ENCODE results near the gene NR1D2.

NR1D2 gene

DNA sequence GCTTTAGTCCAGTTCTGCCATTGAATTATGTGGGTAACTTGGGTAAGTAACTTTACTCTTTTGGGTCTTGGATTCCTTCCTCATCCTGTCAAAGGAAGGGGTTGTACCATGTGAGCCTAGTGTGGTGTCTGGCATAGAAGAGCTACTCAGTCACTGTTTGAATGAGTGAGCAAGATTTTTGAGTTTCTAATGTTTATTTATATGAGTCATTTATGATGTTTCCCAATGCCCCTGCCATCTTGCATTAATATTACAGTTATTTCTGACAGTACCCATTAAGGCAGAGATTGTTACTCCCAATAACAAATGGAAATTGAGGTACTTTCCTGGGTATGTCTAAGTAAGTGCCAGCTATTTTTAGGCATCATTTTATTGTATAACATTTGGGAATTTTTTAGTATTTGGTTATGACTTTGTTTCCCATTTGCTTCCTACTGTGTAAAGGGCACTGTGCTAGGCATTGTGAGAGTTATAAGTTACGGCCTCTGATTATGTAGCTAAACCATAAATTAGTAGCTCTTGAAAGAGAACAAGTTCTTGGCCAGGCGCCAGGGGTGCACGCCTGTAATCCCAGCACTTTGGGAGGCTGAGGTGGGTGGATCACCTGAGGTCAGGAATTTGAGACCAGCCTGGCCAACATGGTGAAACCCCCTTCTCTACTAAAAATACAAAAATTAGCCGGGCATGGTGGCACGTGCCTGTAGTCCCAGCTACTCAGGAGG is 23.5 kb downstream of the NR1D2 start:
- no peak for DNase-seq (ENCODE audit: low spot score in 2 of 2)
- Mint-ChIP-seq H3K36me3 (peaks cover 61% of the 10 kb centered on the region), H3K4me3 (no peak overlapping the region), H3K9me3 (no peaks in the 10 kb centered on the region), H3K4me1 (peaks cover 14% of the 10 kb centered on the region), H3K27ac (peak overlapping the region; percentile 13)
- ATAC-seq, result no peak

DNA sequence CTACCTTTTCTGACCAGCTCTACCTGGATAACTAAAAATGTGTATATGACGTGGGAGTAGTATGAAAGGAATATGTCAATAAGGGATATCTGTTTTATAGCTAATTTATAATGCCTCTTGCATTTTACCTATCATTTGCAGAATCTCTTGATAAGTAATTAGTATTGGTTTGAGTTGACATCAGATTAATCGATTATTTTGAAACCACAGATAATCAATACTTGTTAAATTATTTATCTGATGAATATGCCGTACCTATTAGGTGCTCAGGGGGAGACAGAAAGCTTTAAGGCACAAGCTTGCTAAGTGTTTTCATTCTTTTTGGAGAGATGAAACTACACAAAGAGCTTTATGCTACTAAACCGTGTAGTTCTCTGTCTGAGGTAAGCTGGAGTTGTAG is 24.3 kb downstream of the NR1D2 start:
- ATAC-seq (no peak), DNase-seq (ENCODE audit: low spot score in 2 of 2) (no peak)
- Mint-ChIP-seq H3K36me3 (peaks cover 53% of the 10 kb centered on the region), H3K4me1 (peaks cover 14% of the 10 kb centered on the region), H3K4me3 (no peak overlapping the region), H3K27ac (peak overlapping the region; percentile 1), H3K9me3 (no peaks in the 10 kb centered on the region)

DNA sequence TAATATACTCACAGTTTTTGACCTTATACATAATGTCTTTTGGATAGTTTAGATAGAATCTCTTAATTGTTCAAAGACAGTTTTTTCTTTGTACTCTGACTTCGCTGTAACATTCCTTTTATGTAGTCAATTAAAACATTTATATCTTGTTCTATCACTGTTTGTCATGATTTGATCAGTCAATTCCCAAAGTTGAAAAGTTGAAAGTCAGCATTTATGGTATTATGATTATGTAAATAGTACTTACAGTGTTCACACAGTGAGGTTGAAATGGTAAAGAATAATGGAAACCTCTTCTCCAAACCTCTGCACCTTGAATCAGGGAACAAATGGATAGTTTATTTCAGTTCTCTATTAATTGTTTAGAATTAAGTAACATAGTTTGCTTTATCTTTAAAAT is 26.6 kb downstream of the NR1D2 start:
- H3K4me3 Mint-ChIP-seq, result no peak overlapping the region
- H3K4me1 Mint-ChIP-seq, result peaks cover 8% of the 10 kb centered on the region
- H3K27ac Mint-ChIP-seq, result peak overlapping the region; percentile 6
- peaks cover 39% of the 10 kb centered on the region for H3K36me3 Mint-ChIP-seq
- DNase-seq (ENCODE audit: low spot score in 2 of 2), result no peak
- no peaks in the 10 kb centered on the region for H3K9me3 Mint-ChIP-seq
- ATAC-seq, result no peak

DNA sequence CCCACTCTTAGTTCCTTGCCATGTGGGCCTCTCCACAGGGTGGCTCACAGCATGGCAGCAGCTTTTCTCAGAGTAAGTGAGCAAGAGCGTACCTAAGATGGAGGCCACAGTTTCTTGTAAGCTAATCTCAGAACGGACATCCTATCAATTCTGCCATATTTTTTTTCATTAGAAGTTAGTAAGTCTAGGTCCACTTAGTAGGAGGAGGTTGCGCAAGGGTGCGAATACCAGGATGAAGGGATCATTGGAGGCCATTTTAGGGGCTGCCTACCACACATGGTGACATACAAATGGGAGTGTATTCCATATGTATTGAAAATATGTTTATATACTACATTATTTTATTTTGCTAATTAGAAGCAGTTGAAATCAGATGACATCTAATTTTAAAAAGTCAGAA is 31.5 kb downstream of the NR1D2 start:
- H3K36me3 Mint-ChIP-seq, result peaks cover 28% of the 10 kb centered on the region
- no peak overlapping the region for H3K27ac Mint-ChIP-seq
- no peaks in the 10 kb centered on the region for H3K9me3 Mint-ChIP-seq
- ATAC-seq (no peak), DNase-seq (ENCODE audit: low spot score in 2 of 2) (no peak)
- H3K4me3 Mint-ChIP-seq, result no peak overlapping the region
- no peaks in the 10 kb centered on the region for H3K4me1 Mint-ChIP-seq

DNA sequence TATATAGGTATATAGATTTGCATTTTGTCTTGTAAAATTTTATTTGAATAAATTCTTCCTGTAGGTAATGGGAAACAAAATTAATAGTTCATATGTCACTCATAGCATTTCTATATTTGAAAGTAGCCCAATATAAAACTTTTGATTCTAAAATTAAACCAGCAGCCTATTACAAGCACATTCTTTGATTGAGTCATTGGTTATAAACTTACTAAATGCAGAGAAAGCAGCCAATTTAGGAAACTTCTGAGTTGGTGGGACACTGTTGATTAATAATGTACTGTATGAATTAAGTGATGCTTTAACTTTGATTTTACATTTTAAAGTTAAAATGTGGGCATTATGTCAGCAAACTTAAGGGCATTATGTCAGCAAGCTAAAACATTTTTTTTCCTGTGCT is 34.5 kb downstream of the NR1D2 start:
- no peaks in the 10 kb centered on the region for H3K9me3 Mint-ChIP-seq
- peaks cover 19% of the 10 kb centered on the region for H3K36me3 Mint-ChIP-seq
- DNase-seq (ENCODE audit: low spot score in 2 of 2) (no peak), ATAC-seq (no peak)
- no peak overlapping the region for H3K4me3 Mint-ChIP-seq
- no peaks in the 10 kb centered on the region for H3K4me1 Mint-ChIP-seq
- H3K27ac Mint-ChIP-seq, result no peak overlapping the region

DNA sequence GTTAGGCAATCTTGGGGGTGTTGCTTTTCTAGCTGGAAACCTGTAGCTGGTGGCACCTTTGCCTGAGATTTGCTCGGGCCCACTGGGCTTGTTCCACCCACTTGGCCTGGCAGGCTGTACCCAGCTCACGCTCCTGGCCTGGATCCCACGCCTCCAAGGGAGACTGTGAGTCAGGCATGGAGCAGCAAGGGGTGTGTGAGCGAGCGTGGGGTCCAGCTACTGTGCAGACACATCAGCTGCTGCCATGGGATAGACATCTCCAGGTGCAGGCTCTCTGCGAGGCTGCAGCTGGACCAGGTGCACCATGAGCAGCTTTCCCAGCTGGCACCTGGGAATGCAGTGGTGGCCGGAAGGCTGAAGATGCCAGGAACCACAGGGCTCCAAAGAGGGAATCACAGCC is 36.0 kb downstream of the NR1D2 start:
- no peak for DNase-seq (ENCODE audit: low spot score in 2 of 2)
- H3K4me1 Mint-ChIP-seq, result no peaks in the 10 kb centered on the region
- ATAC-seq, result no peak
- H3K36me3 Mint-ChIP-seq, result peaks cover 11% of the 10 kb centered on the region
- H3K27ac Mint-ChIP-seq, result peak overlapping the region; percentile 50
- no peaks in the 10 kb centered on the region for H3K9me3 Mint-ChIP-seq
- H3K4me3 Mint-ChIP-seq, result no peak overlapping the region

DNA sequence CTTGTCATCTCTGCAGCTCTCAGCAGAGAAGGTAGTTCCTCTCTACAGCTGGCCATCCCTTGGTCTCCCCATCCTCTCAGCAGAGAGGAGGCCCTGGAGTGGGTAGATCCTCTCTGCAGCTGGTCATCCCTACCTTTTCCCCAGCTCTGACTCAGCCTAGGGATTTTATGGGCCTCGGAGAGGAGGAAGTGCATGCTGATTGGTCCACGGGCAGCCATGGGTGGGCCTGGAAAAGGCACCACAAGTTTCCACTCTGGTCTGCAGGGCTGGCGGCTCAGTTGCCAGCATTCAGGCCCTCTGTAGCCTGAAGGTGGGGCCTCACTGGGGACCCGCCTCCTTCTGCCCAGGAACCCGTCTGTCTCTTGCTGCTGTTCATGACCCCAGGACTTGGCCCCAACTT is 36.9 kb downstream of the NR1D2 start:
- ATAC-seq, result peak; percentile 28
- DNase-seq (ENCODE audit: low spot score in 2 of 2), result no peak
- Mint-ChIP-seq H3K36me3 (peaks cover 11% of the 10 kb centered on the region), H3K4me1 (no peaks in the 10 kb centered on the region), H3K27ac (peak overlapping the region; percentile 50), H3K4me3 (no peak overlapping the region), H3K9me3 (no peaks in the 10 kb centered on the region)

DNA sequence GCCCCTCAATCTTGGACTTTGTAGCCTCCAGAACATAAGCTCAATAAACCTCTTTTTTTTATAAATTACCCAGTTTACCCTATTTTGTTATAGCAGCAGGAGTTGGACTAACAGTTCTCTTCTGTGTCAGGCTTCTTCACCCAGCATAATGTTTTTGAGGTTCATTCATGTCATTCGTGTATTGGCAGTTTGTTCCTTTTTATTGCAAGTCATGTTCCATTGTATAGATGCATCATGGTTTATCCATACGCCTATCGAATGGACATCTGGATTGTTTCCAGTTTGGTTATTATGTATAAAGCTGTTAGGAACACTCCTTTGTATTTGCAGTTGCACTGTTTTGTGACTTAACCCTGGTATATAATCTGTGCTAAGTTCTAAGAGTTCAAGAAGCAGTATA is 39.8 kb downstream of the NR1D2 start:
- H3K9me3 Mint-ChIP-seq, result no peaks in the 10 kb centered on the region

DNA sequence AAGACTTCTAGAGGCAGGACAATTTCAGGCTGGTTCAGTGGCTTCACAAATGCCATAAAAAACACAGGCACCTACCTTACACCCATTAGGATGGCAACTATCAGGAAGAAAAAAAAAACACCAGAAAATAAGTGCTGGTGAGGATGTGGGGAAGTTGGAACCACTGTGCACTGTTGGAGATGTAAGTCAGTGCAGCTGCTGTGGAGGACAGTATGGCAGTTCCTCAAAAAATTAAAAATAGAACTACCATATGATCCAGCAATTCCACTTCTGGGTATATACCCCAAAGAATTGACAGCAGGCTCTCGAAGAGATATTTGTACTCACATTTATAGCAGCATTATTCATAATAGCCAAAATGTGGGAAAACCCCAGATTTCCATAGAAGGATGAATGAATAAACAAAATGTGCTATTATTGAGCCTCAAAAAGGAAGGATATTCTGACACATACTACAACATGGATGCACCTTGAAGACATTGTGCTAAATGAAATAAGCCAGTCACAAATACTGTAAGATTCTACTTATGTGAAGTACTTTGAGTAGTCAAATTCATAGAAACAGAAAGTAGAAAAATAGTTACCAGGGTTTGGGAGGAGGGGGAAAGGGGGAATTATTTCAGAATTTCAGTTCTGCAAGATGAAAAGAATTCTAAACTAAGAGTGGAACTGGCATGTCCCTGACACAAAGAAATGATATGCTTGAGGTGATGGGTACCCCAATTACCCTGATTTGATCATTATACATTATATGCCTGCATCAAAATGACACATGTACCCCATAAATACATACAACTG is 40.9 kb downstream of the NR1D2 start:
- H3K36me3 Mint-ChIP-seq, result no peaks in the 10 kb centered on the region
- no peaks in the 10 kb centered on the region for H3K9me3 Mint-ChIP-seq
- no peak overlapping the region for H3K4me3 Mint-ChIP-seq
- DNase-seq (ENCODE audit: low spot score in 2 of 2) (no peak), ATAC-seq (no peak)
- no peak overlapping the region for H3K27ac Mint-ChIP-seq
- H3K4me1 Mint-ChIP-seq, result no peaks in the 10 kb centered on the region

More for the DNA sequence above, 39.8 kb downstream of the NR1D2 start:
- Mint-ChIP-seq H3K4me1 (no peaks in the 10 kb centered on the region), H3K27ac (no peak overlapping the region), H3K4me3 (no peak overlapping the region), H3K36me3 (no peaks in the 10 kb centered on the region)
- DNase-seq (ENCODE audit: low spot score in 2 of 2) (no peak), ATAC-seq (no peak)

DNA sequence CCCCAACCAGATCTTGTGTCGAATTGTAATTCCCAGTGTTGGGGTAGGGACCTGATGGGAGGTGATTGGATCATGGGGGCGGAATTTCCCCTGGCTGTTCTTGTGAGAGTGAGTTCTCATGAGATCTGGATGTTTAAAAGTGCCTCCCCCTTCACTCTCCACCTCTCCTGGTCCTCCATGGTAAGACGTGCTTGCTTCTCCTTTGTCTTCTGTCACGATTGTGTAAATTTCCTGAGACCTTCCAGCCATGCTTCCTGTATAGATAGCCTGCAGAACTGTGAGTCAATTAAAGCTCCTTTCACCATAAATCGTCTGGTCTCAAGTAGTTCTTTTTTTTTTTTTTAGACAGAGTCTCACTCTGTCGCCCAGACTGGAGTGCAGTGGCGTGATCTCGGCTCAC is 42.3 kb downstream of the NR1D2 start:
- DNase-seq (ENCODE audit: low spot score in 2 of 2), result no peak
- H3K27ac Mint-ChIP-seq, result no peak overlapping the region

DNA sequence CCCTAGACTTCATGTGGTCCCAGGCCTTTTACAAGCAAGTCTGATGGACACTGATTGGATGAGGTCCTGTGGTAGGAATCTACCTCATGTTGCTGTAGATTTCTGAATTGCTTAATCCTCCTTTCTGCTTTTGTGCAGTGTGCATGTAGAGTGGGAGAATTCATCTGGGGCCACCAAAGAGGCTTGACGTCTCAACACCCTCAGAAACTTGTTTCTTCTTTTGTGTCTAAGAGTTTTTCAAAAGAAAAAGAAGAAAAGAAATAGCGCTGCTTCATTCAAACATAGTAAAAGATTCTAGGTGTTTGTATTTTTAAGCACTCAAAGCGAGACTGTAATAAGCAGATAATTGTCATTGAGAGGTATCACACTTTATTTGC is 46.2 kb downstream of the NR1D2 start:
- Mint-ChIP-seq H3K36me3 (no peaks in the 10 kb centered on the region), H3K4me1 (no peaks in the 10 kb centered on the region), H3K27ac (no peak overlapping the region), H3K4me3 (no peak overlapping the region), H3K9me3 (no peaks in the 10 kb centered on the region)
- ATAC-seq, result no peak
- DNase-seq (ENCODE audit: low spot score in 2 of 2), result no peak

More for the DNA sequence above, 42.3 kb downstream of the NR1D2 start:
- Mint-ChIP-seq H3K4me1 (no peaks in the 10 kb centered on the region), H3K36me3 (no peaks in the 10 kb centered on the region), H3K4me3 (no peak overlapping the region), H3K9me3 (no peaks in the 10 kb centered on the region)
- ATAC-seq, result no peak

DNA sequence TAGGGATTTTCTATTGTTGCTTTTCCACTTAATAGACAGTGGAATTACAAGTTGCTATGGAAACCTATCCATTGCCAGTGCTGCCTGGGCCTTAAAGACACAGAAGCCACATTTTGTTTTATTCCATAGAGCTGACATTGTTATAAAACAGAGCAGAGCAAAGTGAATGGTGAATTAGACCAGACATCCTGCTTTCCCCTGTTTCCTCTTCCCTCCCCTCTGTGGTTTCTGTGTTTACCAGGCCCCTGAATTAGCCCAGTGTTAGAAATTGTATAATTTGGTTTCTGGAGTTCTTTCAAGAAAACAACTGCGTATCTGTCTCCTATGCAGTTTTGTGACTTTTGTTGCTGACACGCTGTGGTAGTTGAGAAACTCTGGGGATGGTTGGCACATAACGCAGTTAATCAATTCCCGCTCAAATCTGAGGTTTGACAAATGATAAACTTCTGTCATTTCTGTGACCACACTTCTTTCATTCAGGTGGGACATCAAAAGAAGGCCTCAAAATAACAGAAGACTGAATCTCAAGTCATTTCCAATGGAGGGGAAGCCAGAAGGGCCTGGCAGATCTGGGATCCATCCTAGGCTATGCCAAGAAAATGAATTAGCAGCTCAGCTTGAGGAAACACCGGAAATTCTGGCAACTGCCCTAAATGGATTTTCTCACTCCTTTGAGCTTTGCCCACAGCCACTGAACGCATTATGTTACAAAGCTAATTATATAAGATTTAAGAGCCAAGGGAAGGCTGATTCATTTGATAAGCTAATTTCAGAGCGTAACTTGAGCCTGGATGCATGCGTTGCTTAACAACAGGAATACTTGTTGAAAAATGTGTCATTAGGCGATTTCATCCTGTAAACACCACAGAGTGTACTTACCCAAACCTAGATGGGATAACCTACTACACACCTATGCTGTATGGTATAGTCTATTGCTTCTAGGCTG is 46.9 kb downstream of the NR1D2 start:
- DNase-seq (ENCODE audit: low spot score in 2 of 2) (no peak), ATAC-seq (no peak)
- Mint-ChIP-seq H3K27ac (no peak overlapping the region), H3K4me1 (no peaks in the 10 kb centered on the region), H3K4me3 (no peak overlapping the region), H3K9me3 (no peaks in the 10 kb centered on the region), H3K36me3 (no peaks in the 10 kb centered on the region)

DNA sequence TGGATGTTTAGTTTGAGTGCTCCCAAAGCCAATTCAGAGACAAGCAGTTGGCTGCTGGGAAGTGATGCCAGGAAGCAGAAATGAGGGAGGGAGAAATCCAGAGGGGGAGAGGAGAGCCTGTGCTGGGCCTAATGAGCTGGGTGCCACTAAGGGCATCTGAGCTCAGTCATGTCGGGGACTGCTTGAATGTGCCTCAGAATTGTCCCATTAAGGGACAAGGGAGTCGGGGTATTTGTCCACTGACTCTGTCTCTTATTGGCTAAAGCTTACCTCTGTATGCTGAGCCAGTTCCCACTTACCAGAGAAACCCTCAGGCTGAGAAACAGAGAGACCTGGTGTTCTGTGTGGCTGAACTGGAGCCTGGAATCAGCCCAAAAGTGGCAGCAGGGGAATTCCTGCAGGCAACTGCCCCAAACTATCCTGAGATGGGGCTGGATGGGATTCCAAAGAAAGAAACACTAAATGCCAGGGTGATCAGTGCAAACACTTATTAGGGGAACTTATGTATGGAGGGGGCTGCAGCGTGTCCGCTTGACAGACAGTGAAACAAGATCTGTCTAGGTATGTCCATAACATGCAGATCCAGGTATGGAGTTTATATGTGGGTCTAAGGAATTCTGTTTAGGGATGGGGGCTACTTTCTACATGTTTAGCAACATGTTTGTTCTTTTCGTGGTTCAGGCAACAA is 48.6 kb downstream of the NR1D2 start:
- DNase-seq (ENCODE audit: low spot score in 2 of 2), result no peak
- no peaks in the 10 kb centered on the region for H3K4me1 Mint-ChIP-seq
- no peak overlapping the region for H3K4me3 Mint-ChIP-seq
- no peaks in the 10 kb centered on the region for H3K9me3 Mint-ChIP-seq
- H3K27ac Mint-ChIP-seq, result no peak overlapping the region
- H3K36me3 Mint-ChIP-seq, result no peaks in the 10 kb centered on the region
- ATAC-seq, result no peak

DNA sequence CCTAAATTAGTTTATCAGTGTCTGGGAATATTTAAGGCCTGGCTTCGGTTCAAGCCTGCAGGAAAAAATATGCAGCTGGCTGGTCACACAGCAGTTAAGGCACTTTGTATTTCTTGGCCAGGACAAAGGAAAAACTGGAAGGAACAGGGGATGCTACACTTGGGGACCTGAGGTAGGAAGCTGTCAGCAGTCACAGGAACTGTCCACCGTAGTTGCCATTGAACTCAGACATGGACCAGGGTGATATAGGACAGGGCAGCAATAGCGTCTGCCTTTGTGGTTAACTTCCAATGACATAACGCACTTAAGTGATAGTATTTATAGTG is 49.1 kb downstream of the NR1D2 start:
- no peak for DNase-seq (ENCODE audit: low spot score in 2 of 2)
- no peaks in the 10 kb centered on the region for H3K36me3 Mint-ChIP-seq
- H3K9me3 Mint-ChIP-seq, result no peaks in the 10 kb centered on the region
- no peak overlapping the region for H3K4me3 Mint-ChIP-seq
- no peak overlapping the region for H3K27ac Mint-ChIP-seq
- ATAC-seq, result no peak
- H3K4me1 Mint-ChIP-seq, result peaks cover 4% of the 10 kb centered on the region

DNA sequence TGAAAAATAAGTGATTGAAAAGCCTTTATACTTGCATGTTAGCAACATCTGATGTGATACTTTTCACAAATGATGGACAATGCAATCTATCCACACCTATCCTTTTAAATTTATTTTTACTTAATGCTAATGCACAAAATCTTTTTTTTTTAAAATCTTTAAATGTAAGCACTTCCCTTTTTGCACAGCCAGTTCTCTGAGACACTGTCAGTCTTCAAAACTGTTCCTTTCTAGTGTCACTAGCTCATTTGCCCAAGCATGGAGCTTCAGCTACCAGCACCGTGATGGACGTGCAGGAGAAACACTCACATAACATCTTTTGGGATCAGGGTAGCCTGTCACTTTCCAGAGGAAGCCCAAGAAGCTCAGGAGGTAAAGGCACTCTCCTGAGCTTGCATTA is 50.1 kb downstream of the NR1D2 start:
- Mint-ChIP-seq H3K4me3 (no peak overlapping the region), H3K27ac (no peak overlapping the region), H3K4me1 (peaks cover 4% of the 10 kb centered on the region), H3K36me3 (no peaks in the 10 kb centered on the region), H3K9me3 (no peaks in the 10 kb centered on the region)
- ATAC-seq (no peak), DNase-seq (ENCODE audit: low spot score in 2 of 2) (no peak)
